Sciatic nerve (tissue), 2 donors: ENCODE data around the gene CPXM2. TPM values are rescaled to one million over a fixed set of nuclear protein-coding genes. Genes with fewer than 3 reads are reported as not detected.
"Not testable (repeated sequence)": the region's sequence is repeated elsewhere in the genome, so short reads cannot be mapped to it uniquely, and the experiment has no call there.

Experiments
- ATAC-seq: fragments of 200-7000 bp; cut with Tn5 transposase; one replicate; pipeline ENCODE4 v1.9.1; 2020; ENCODE audit warnings: mild to moderate bottlenecking, moderate library complexity
- DNase-seq: peaks from one replicate; pipeline ENCODE4 v3.0.0-alpha.2; 2020; ENCODE audit warnings: low spot score
- intact Hi-C: fragments of 100-400 bp; cut with DNase I; formaldehyde crosslinking; loops from one replicate; pipeline ENCODE4 v1.14.2; 2022
- total RNA-seq: library from RNA; stranded (reverse); fragmentation: NEBNext Ultra II Directional; extraction: Animal tissue kit (Norgen Biotek cat#: 25700); gene quantifications from one replicate; pipeline ENCODE4 v1.2.1, GENCODE V29; 2021
- donor health status: DM: no; HTN: no; CAD: no.
- donor health status: DM: no; HTN: no; CAD: no.

The CPXM2 gene
- total RNA-seq, 1 donor from 2014 or later: 81.6 TPM

- ATAC-seq: no peak
- intact Hi-C loops: no loop called here
- no peak for DNase-seq
Measured at GRCh38 chr10:123760356-123761037, 131.1 kb downstream of the CPXM2 start.

GRCh38 chr10:123759501-123760031 lies 132.0 kb downstream of the CPXM2 start:
- ATAC-seq (no peak), DNase-seq (no peak)
- intact Hi-C loops: no loop called here

DNA sequence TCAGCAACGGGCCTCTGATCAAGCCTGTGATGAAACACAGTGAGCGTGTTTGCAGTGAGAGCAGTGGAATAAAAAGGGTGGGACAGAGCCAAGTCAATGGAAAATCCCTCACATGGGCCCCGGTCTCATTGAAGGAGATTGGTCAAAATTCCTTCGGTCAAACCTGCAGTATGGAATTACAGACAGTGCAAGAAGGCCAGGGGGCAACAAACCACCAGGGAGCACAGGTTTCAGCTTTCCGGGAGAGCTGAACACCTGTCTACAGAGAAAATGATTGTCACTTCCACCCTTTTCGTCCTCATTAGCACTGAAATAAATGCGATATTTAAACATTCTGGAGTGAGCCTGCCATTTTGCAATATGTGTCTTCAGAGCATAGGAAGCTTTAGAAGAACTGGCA lies 132.6 kb downstream of the CPXM2 start:
- DNase-seq (no peak), ATAC-seq (no peak)
- intact Hi-C loops: no loop called here

GRCh38 chr10:123757853-123758252 lies 133.8 kb downstream of the CPXM2 start:
- no peak for DNase-seq
- intact Hi-C loops: no loop called here
- ATAC-seq: no peak

DNA sequence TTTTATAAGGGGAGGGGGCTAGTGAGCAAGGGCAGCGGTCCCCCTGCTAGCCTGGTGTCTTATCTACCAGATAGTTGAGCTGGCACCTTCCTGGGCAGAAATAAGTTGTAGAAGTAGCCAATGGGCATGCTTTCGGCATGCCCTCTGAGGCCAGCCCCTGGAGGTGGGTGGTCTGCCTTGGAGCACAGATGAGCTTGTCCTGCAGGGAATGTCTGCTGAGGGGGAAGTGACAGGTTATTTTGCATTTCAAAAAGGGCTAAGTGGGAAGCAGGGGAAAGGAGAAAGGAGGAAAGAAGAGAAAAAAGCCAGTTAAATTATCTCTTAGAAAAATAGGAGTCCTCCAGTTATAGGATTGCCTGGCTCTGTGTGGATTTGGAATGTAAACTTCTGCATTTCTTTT lies 136.5 kb downstream of the CPXM2 start:
- ATAC-seq (no peak), DNase-seq (no peak)
- intact Hi-C loops: no loop called here

DNA sequence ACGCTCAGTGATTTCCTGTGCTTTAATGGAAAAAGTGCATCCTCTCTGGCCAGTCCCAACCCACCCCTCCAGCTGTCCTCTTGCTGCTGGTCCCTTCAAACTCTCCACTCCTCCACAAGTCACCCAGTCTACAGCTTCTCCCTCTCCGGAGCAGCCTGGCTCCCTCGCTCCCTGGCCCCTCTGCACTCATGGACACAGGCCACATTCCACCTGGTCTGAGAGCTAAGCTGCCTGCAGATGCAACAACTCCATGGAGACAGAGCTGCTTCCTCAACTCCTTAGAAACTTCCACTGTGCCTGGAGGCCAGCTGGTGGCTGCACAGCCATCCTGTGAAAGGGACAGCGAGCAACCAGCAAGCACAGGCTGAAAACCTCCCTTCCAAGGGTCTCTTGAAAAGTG lies 137.5 kb downstream of the CPXM2 start:
- ATAC-seq (no peak), DNase-seq (no peak)
- intact Hi-C loops: no loop called here

DNA sequence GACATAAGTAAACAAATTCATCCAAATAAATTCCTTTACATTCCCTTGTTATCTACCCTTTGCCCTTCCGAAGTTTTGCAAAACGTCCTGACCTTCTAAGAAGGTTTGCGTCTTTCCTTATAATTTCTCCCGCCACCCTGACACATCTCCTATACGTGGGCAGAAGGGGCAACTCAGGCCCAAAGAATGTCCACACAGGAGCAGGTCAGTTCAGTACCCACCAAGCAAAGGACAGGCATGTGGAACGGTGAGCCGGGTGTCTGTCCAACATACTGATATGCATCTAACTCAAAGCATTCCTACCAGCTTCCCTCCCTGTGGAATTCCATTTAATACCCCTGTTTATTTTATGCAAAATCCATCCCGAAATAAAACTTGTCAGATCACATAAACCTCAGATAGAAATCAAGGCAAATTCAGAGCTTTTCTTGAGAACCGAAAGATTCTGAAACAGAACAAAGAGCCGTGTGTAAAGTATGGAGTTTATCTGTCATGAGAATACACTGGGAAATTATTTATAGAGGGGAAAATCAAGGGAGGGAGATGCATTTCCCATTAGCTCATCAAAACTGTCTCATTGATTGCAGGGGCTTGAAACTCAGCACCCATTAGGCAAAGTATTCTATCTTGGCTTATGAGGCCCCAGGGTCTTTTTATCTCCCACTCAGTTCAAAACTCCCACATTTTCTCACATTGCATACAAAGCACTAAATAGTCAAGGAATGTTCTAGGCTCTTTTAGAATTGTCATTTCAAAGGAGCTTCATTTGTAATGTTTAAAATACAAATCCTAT lies 140.1 kb downstream of the CPXM2 start:
- ATAC-seq (no peak), DNase-seq (no peak)
- intact Hi-C loops: no loop called here

- ATAC-seq (no peak), DNase-seq (no peak)
- intact Hi-C loops: no loop called here
Measured at GRCh38 chr10:123750901-123751300, 140.7 kb downstream of the CPXM2 start.

GRCh38 chr10:123748711-123749110 lies 142.9 kb downstream of the CPXM2 start:
- DNase-seq (no peak), ATAC-seq (no peak)
- intact Hi-C loops: no loop called here

- ATAC-seq (no peak), DNase-seq (no peak)
- intact Hi-C loops: no loop called here
Measured at GRCh38 chr10:123747426-123747825, 144.2 kb downstream of the CPXM2 start.

GRCh38 chr10:123746942-123747341 lies 144.7 kb downstream of the CPXM2 start:
- ATAC-seq (no peak), DNase-seq (no peak)
- intact Hi-C loops: no loop called here

- DNase-seq (no peak), ATAC-seq (peak; percentile 24)
- intact Hi-C loops: no loop called here
Measured at GRCh38 chr10:123746520-123746919, 145.1 kb downstream of the CPXM2 start.

GRCh38 chr10:123746061-123746460 lies 145.5 kb downstream of the CPXM2 start:
- intact Hi-C loops: no loop called here
- peak; percentile 41 for ATAC-seq
- DNase-seq: no peak

GRCh38 chr10:123744224-123744536 lies 147.4 kb downstream of the CPXM2 start:
- no peak for ATAC-seq
- no peak for DNase-seq
- intact Hi-C loops: no loop called here

- no peak for DNase-seq
- no peak for ATAC-seq
- intact Hi-C loops: no loop called here
Measured at GRCh38 chr10:123743441-123744223, 148.0 kb downstream of the CPXM2 start.

- ATAC-seq (no peak), DNase-seq (no peak)
- intact Hi-C loops: no loop called here
Measured at GRCh38 chr10:123742751-123743440, 148.7 kb downstream of the CPXM2 start.

DNA sequence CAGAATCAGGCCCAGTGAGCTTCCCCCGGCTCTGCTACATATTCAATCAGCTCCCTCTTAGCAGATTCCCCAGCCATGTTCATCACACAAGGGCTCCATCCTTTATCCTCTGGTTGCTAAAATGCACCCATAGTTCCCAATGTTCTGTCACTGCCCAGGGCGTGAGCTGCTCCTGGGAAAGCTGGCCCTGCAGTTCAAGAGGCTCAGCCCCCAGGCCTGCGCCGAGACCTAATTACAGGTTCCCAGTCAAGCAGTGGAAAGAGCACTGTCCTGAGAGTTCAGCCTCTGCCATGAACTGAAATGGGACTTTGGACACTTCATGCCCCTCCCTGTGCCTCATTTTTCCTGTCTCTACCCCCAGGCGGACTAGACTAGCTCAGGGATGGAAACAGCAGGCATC lies 149.9 kb downstream of the CPXM2 start:
- ATAC-seq (no peak), DNase-seq (no peak)
- intact Hi-C loops: no loop called here

DNA sequence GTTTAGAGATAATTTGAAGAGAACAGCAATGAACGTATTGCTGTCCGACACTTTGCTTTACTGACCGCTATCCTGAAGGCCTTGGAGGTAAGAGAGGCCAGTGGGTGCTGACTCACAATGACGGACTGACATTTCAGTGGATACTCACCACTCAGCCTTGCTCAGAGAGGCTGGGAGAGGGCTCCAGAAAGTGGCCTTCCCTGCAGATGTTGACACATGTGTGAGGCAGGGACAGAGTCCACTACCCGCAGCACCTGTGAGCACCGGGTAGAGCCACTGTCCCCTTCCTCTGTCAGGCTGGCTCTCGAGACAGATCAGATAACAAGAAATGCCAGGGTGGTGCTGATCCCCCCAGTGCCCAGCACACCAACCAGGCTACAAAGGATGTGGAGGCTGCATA lies 150.5 kb downstream of the CPXM2 start:
- ATAC-seq (no peak), DNase-seq (no peak)
- intact Hi-C loops: no loop called here

- intact Hi-C loops, ATAC-seq, DNase-seq: not testable (repeated sequence)
Measured at GRCh38 chr10:123736917-123737316, 154.7 kb downstream of the CPXM2 start.
